Osteoblast (primary cell): Measurements from ENCODE around the gene LPGAT1. TPM values are rescaled to one million over a fixed set of nuclear protein-coding genes. Genes with fewer than 3 reads are reported as not detected.

Experiments used
- DNase-seq: peaks from one replicate; pipeline ENCODE4 v3.0.0; 2011; ENCODE audit warnings: low spot score, mixed read lengths; ENCODE audit not compliant: insufficient read length; ENCODE audit errors: missing footprints
- H2AFZ ChIP-seq: 2 replicates; pipeline ENCODE4 v1.6.0; 2011; ENCODE audit warnings: mild to moderate bottlenecking, low read length
- H3K27ac ChIP-seq: 2 replicates; pipeline ENCODE4 v1.5.1; 2011; ENCODE audit warnings: mild to moderate bottlenecking, low read depth, low read length, moderate library complexity
- H3K27me3 ChIP-seq: 2 replicates; pipeline ENCODE4 v1.6.0; 2012; ENCODE audit warnings: mild to moderate bottlenecking, control low read depth, inconsistent platforms, low read length, moderate library complexity; ENCODE audit not compliant: insufficient read depth
- H3K36me3 ChIP-seq: 2 replicates; pipeline ENCODE4 v1.5.1; 2011; ENCODE audit warnings: mild to moderate bottlenecking, low read length, control low read depth, moderate library complexity; ENCODE audit not compliant: insufficient read depth
- H3K4me1 ChIP-seq: 2 replicates; pipeline ENCODE4 v1.5.1; 2011; ENCODE audit warnings: mild to moderate bottlenecking, low read length, control low read depth, moderate library complexity; ENCODE audit not compliant: insufficient read depth
- H3K4me2 ChIP-seq: 2 replicates; pipeline ENCODE4 v1.6.0; 2011; ENCODE audit warnings: mild to moderate bottlenecking, low read length; ENCODE audit not compliant: insufficient read depth
- H3K4me3 ChIP-seq: fragments of 200-600 bp; sonication (generic); 3 replicates; pipeline ENCODE4 v1.5.1; 2012; ENCODE audit warnings: mild to moderate bottlenecking, low read length, inconsistent platforms; ENCODE audit not compliant: insufficient read depth
- H3K79me2 ChIP-seq: 2 replicates; pipeline ENCODE4 v1.6.0; 2012; ENCODE audit warnings: mild to moderate bottlenecking, low read length, control low read depth, inconsistent platforms; ENCODE audit not compliant: insufficient read depth
- H3K9me3 ChIP-seq: 2 replicates; pipeline ENCODE4 v1.5.1; 2011; ENCODE audit warnings: low read depth, low read length, control low read depth
- H4K20me1 ChIP-seq: 2 replicates; pipeline ENCODE4 v1.6.0; 2012; ENCODE audit warnings: mild to moderate bottlenecking, low read length, control low read depth; ENCODE audit not compliant: insufficient read depth
- total RNA-seq: library from RNA; depleted of rRNA; stranded (reverse); fragments of >200 nt; gene quantifications from 2 replicates; pipeline ENCODE4 v1.2.3, GENCODE V29; 2012
- TF ChIP-seq, protein P1 (sequence below): IDR thresholded peaks from 2 replicates; pipeline ENCODE4 v1.5.1; 2011; ENCODE audit warnings: mild to moderate bottlenecking, low read depth, low read length, moderate library complexity; ENCODE audit errors: extremely low read depth

Gene LPGAT1
- total RNA-seq, 1 donor, result 43.4 TPM

DNA sequence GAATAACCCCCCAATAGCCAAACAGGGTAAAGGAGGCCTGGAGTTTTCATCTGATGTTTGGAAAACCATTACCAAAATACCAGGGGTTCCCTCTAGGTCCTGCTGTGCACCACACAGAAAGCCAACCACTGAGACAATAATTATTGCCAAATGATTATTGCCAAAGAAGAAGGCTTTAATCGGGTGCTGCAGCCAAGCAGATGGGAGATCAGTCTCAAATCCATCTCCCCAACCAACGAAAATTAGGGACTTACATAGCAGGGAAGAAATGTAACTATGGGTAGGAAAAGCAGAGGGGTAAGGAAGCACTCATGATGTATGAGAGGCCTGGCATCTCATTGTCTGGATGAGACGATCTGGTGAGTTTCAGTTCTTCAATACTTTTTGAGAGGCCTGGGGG lies 28.8 kb upstream of the LPGAT1 start:
- Histone ChIP-seq H3K4me1 (no peaks in the 10 kb centered on the region), H3K27me3 (peaks cover 8% of the 10 kb centered on the region), H3K79me2 (no peaks in the 10 kb centered on the region), H2AFZ (no peak overlapping the region), H3K27ac (no peak overlapping the region), H3K4me2 (no peak overlapping the region), H3K4me3 (no peak overlapping the region), H3K36me3 (no peaks in the 10 kb centered on the region), H4K20me1 (no peaks in the 10 kb centered on the region), H3K9me3 (no peaks in the 10 kb centered on the region)
- no peak for DNase-seq
- TF ChIP-seq, protein P1, sequence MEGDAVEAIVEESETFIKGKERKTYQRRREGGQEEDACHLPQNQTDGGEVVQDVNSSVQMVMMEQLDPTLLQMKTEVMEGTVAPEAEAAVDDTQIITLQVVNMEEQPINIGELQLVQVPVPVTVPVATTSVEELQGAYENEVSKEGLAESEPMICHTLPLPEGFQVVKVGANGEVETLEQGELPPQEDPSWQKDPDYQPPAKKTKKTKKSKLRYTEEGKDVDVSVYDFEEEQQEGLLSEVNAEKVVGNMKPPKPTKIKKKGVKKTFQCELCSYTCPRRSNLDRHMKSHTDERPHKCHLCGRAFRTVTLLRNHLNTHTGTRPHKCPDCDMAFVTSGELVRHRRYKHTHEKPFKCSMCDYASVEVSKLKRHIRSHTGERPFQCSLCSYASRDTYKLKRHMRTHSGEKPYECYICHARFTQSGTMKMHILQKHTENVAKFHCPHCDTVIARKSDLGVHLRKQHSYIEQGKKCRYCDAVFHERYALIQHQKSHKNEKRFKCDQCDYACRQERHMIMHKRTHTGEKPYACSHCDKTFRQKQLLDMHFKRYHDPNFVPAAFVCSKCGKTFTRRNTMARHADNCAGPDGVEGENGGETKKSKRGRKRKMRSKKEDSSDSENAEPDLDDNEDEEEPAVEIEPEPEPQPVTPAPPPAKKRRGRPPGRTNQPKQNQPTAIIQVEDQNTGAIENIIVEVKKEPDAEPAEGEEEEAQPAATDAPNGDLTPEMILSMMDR, result no peak

DNA sequence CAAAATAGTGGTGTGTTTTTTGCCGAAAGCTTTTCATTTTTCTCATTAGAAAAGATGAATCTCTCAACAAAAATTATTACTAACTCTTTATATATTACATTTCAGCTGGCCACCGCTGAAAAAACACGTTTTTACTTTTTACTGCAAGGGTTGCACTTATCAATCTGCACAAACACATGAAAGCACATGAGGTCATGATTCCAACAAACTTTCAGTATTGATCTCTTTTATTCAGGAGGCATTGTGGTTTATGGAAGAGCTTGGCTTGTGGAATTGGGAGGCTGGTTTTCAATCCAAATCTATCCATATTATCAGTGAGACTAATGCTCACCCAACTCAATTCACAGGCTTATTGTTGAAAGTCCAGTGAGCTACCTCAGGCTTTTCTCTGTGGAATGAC lies 20.6 kb upstream of the LPGAT1 start:
- Histone ChIP-seq H2AFZ (no peak overlapping the region), H4K20me1 (no peaks in the 10 kb centered on the region), H3K27me3 (peaks cover 8% of the 10 kb centered on the region), H3K9me3 (no peaks in the 10 kb centered on the region), H3K4me1 (no peaks in the 10 kb centered on the region), H3K4me2 (no peak overlapping the region), H3K27ac (no peak overlapping the region), H3K4me3 (no peak overlapping the region), H3K79me2 (no peaks in the 10 kb centered on the region), H3K36me3 (no peaks in the 10 kb centered on the region)
- TF ChIP-seq, protein P1, result no peak
- DNase-seq, result no peak

DNA sequence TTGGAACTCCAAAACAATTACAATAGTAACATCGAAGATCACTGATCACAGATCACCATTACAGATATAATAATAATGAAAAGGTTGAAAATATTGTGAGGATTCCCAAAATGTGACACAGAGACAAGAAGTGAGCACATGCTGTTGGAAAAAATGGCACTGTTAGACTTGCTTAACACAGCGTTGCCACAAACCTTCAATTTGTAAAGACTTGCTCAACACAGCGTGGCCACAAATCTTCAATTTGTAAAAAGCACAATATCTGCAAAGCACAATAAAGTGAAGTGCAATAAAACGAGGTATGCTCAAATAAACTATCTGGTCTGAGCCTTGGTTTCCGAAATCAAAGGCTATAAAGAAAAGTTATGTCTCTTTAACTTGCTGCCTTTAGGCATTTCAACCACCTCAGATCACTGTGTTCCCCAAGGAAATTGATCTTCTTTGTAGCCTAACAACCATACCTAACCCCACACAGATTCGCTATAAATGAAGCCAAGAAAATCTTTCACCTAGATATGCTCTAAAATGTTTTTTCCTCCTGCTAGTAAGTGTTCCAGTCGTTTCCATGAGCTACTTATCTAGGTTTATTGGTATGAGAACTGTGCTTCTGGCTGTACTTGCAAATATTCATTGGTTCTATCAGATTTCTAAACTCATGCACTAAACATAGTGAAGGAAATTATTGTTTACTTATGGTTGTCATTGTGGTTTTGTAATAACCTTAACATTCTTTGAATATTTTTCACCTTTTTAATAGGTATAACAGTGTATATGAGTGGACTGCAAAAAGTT lies 13.1 kb upstream of the LPGAT1 start:
- no peaks in the 10 kb centered on the region for H3K36me3 ChIP-seq
- peak overlapping the region; percentile 50 for H3K4me2 ChIP-seq

DNA sequence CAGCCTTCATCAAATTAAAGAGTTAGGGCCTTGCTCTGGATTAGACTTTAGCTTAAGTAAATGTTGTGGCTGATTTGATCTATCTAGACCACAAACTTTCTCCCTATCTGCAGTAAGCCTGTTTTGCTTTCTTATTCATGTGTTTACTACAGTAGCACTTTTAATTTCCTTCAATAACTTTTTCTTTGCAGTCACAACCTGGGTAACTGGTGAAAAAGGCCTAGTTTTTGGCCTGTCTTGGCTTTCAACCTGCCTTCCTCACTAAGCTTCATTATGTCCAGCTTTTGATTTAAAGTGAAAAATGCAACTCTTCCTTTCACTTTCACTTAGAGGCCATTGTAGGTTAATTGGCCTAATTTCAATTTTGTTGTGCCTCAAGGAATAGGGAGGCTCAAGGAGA lies 12.5 kb upstream of the LPGAT1 start:
- H3K27me3 ChIP-seq, result peaks cover 4% of the 10 kb centered on the region
- H3K9me3 ChIP-seq, result no peaks in the 10 kb centered on the region
- no peak for DNase-seq
- peak overlapping the region; percentile 50 for H3K4me2 ChIP-seq
- H2AFZ ChIP-seq, result peak overlapping the region; percentile 82
- H4K20me1 ChIP-seq, result no peaks in the 10 kb centered on the region
- TF ChIP-seq, protein P1, result no peak
- H3K4me3 ChIP-seq, result peak overlapping the region; percentile 18
- H3K79me2 ChIP-seq, result no peaks in the 10 kb centered on the region
- no peak overlapping the region for H3K27ac ChIP-seq
- no peaks in the 10 kb centered on the region for H3K4me1 ChIP-seq
- no peaks in the 10 kb centered on the region for H3K36me3 ChIP-seq

More for the DNA sequence above, 13.1 kb upstream of the LPGAT1 start:
- Histone ChIP-seq H3K79me2 (no peaks in the 10 kb centered on the region), H3K27ac (no peak overlapping the region), H3K4me1 (no peaks in the 10 kb centered on the region), H4K20me1 (no peaks in the 10 kb centered on the region), H3K4me3 (no peak overlapping the region), H3K9me3 (no peaks in the 10 kb centered on the region), H3K27me3 (peaks cover 4% of the 10 kb centered on the region), H2AFZ (peak overlapping the region; percentile 82)
- TF ChIP-seq, protein P1, result no peak
- no peak for DNase-seq
